Caco-2 (cell line): ENCODE data around the gene LYPD1. TPM values are rescaled to one million over a fixed set of nuclear protein-coding genes. Genes with fewer than 3 reads are reported as not detected.

Source experiments
- BruUV-seq: library from RNA; stranded (reverse); fragments of 400-500 nt; replicated peaks from 2 replicates; lab custom pipeline; 2021; lab: Mats Ljungman, UMichigan
- CTCF ChIA-PET: fragments of 300-600 bp; sonication (Branson Sonifier 250); formaldehyde crosslinking; loops from one replicate; lab custom pipeline; 2022; ENCODE audit warnings: antibody characterized with exemption; lab: Charles Lee
- POLR2A ChIA-PET: fragments of 300-600 bp; sonication (Branson Sonifier 250); formaldehyde crosslinking; loops from one replicate; lab custom pipeline; 2022; ENCODE audit warnings: antibody characterized with exemption; lab: Charles Lee
- DNase-seq, 2 experiments: peaks; one replicate each; pipeline versions ENCODE4 v3.0.0 to v3.0.0-alpha.2; 2020 to 2022
- H3K27me3 ChIP-seq: replicated peaks from 2 replicates; pipeline ENCODE4 v1.6.0; 2011; ENCODE audit warnings: low read length; ENCODE audit not compliant: control insufficient read depth, insufficient read depth
- H3K36me3 ChIP-seq: 2 replicates; pipeline ENCODE4 v1.5.1; 2011; ENCODE audit warnings: low read length; ENCODE audit not compliant: control insufficient read depth, insufficient read depth
- H3K4me1 ChIP-seq: fragments of 250-450 bp; sonication (Bioruptor Pico); 2 replicates; pipeline ENCODE4 v1.5.1; 2020; ENCODE audit warnings: mild to moderate bottlenecking
- H3K4me3 ChIP-seq: 2 replicates; pipeline ENCODE4 v1.5.1; 2011; ENCODE audit warnings: low read depth, mild to moderate bottlenecking, control low read depth, low read length
- H3K9me3 ChIP-seq: fragments of 250-450 bp; sonication (Bioruptor Pico); 2 replicates; pipeline ENCODE4 v1.5.1; 2020; ENCODE audit warnings: mild to moderate bottlenecking, moderate library complexity
- H3K27ac Mint-ChIP-seq: one replicate; pipeline ENCODE4 v1.8.0; 2022; ENCODE audit warnings: mixed read lengths; ENCODE audit not compliant: unreplicated experiment
- H3K27me3 Mint-ChIP-seq: one replicate; pipeline ENCODE4 v1.8.0; 2022; ENCODE audit warnings: mixed read lengths; ENCODE audit not compliant: insufficient read depth, unreplicated experiment
- H3K36me3 Mint-ChIP-seq: one replicate; pipeline ENCODE4 v1.8.0; 2022; ENCODE audit warnings: mild to moderate bottlenecking, mixed read lengths; ENCODE audit not compliant: insufficient read depth, unreplicated experiment
- H3K4me1 Mint-ChIP-seq: one replicate; pipeline ENCODE4 v1.8.0; 2022; ENCODE audit warnings: low read depth, mixed read lengths; ENCODE audit not compliant: unreplicated experiment
- H3K4me3 Mint-ChIP-seq: one replicate; pipeline ENCODE4 v1.8.0; 2022; ENCODE audit warnings: mild to moderate bottlenecking, moderate library complexity, mixed read lengths; ENCODE audit not compliant: unreplicated experiment
- H3K9me3 Mint-ChIP-seq: one replicate; pipeline ENCODE4 v1.8.0; 2022; ENCODE audit warnings: mixed read lengths; ENCODE audit not compliant: unreplicated experiment
- CTCF ChIP-seq, 2 experiments: fragments of 200-600 bp in 1 of 2; IDR thresholded peaks; 1 replicate in 1 of 2; 2 replicates in 1 of 2; pipeline versions ENCODE4 v1.5.1 to v1.8.0; 2011 to 2022; ENCODE audit warnings: antibody characterized with exemption in 1 of 2, control low read depth in 1 of 2, inconsistent platforms in 1 of 2, low read depth in 1 of 2, low read length in 1 of 2, mild to moderate bottlenecking in 1 of 2, moderate library complexity in 1 of 2; ENCODE audit not compliant: insufficient read depth in 1 of 2, severe bottlenecking in 1 of 2, unreplicated experiment in 1 of 2
- intact Hi-C: fragments of 100-400 bp; cut with micrococcal nuclease; formaldehyde crosslinking; loops from one replicate; pipeline ENCODE4 v1.10.0; 2022; ENCODE audit not compliant: unreplicated experiment
- total RNA-seq: library from RNA; stranded (reverse); gene quantifications from 2 replicates; pipeline ENCODE4 v1.2.3, GENCODE V29; 2022

LYPD1 gene
- total RNA-seq, 1 experiment from 2014 or later, result 15.8 TPM

- Histone ChIP-seq H3K4me3 (no peak overlapping the region), H3K36me3 (no peaks in the 10 kb centered on the region), H3K27me3 (no peaks in the 10 kb centered on the region), H3K4me1 (peaks cover 14% of the 10 kb centered on the region), H3K9me3 (no peaks in the 10 kb centered on the region)
- H3K4me1 Mint-ChIP-seq, result peaks cover 13% of the 10 kb centered on the region
- no peaks in the 10 kb centered on the region for H3K27me3 Mint-ChIP-seq
- ChIA-PET POLR2A (no interaction called here), CTCF (no interaction called here)
- peaks cover 7% of the 10 kb centered on the region for H3K9me3 Mint-ChIP-seq
- no peaks in the 10 kb centered on the region for H3K36me3 Mint-ChIP-seq
- intact Hi-C loops, result no loop called here
- no peak for DNase-seq
- no peak overlapping the region for H3K27ac Mint-ChIP-seq
- BruUV-seq, result no TSS peak
- no peak for TF ChIP-seq CTCF (IDR thresholded peaks at IDR 0.05; ENCODE audit: insufficient read depth in 1 of 2, low read depth in 1 of 2, low read length in 1 of 2, severe bottlenecking in 1 of 2, unreplicated experiment in 1 of 2)
- no peak overlapping the region for H3K4me3 Mint-ChIP-seq
Measured at GRCh38 chr2:132627536-132627935, 42.5 kb downstream of the LYPD1 start.

- no peak overlapping the region for H3K4me3 ChIP-seq
- Mint-ChIP-seq H3K27ac (no peak overlapping the region), H3K36me3 (no peaks in the 10 kb centered on the region), H3K9me3 (peaks cover 7% of the 10 kb centered on the region), H3K27me3 (no peaks in the 10 kb centered on the region), H3K4me3 (no peak overlapping the region), H3K4me1 (peaks cover 2% of the 10 kb centered on the region)
- H3K36me3 ChIP-seq, result no peaks in the 10 kb centered on the region
- H3K9me3 ChIP-seq, result no peaks in the 10 kb centered on the region
- TF ChIP-seq CTCF (IDR thresholded peaks at IDR 0.05; ENCODE audit: insufficient read depth in 1 of 2, low read depth in 1 of 2, low read length in 1 of 2, severe bottlenecking in 1 of 2, unreplicated experiment in 1 of 2), result no peak
- no peaks in the 10 kb centered on the region for H3K4me1 ChIP-seq
- POLR2A ChIA-PET, result no interaction called here
- H3K27me3 ChIP-seq, result no peaks in the 10 kb centered on the region
- CTCF ChIA-PET, result no interaction called here
- BruUV-seq, result no TSS peak
- DNase-seq, result no peak
- intact Hi-C loops, result no loop called here
Measured at GRCh38 chr2:132623096-132623839, 46.7 kb downstream of the LYPD1 start.

GRCh38 chr2:132621131-132621875 lies 48.7 kb downstream of the LYPD1 start:
- no peaks in the 10 kb centered on the region for H3K27me3 ChIP-seq
- H3K27ac Mint-ChIP-seq, result no peak overlapping the region
- ChIA-PET CTCF (no interaction called here), POLR2A (no interaction called here)
- H3K4me3 Mint-ChIP-seq, result no peak overlapping the region
- no peak for DNase-seq
- H3K9me3 Mint-ChIP-seq, result peaks cover 7% of the 10 kb centered on the region
- no peaks in the 10 kb centered on the region for H3K27me3 Mint-ChIP-seq
- no peaks in the 10 kb centered on the region for H3K36me3 ChIP-seq
- intact Hi-C loops, result no loop called here
- no TSS peak for BruUV-seq
- TF ChIP-seq CTCF (IDR thresholded peaks at IDR 0.05; ENCODE audit: insufficient read depth in 1 of 2, low read depth in 1 of 2, low read length in 1 of 2, severe bottlenecking in 1 of 2, unreplicated experiment in 1 of 2), result no peak
- H3K9me3 ChIP-seq, result no peaks in the 10 kb centered on the region
- peaks cover 9% of the 10 kb centered on the region for H3K4me1 Mint-ChIP-seq
- H3K4me1 ChIP-seq, result no peaks in the 10 kb centered on the region; the same call in 1 of the 2 replicates
- no peaks in the 10 kb centered on the region for H3K36me3 Mint-ChIP-seq
- H3K4me3 ChIP-seq, result no peak overlapping the region
